T-cell (primary cell): ENCODE measurements around the gene ABL1. TPM values are rescaled to one million over a fixed set of nuclear protein-coding genes. Genes with fewer than 3 reads are reported as not detected.
A peak's percentile ranks its signal among the peaks of the same experiment; 100 is the strongest.

Source experiments
- ATAC-seq, 4 experiments: fragments of 200-7000 bp in 3 of 4; fragments of 150-1000 bp in 1 of 4; cut with Tn5 transposase; replicated peaks in 1 of 4; 1 replicate in 3 of 4; 2 replicates in 1 of 4; pipeline ENCODE4 v1.10.0; 2021; ENCODE audit warnings: moderate library complexity in 3 of 4, mild to moderate bottlenecking in 2 of 4, moderate number of reproducible peaks in 1 of 4
- CTCF ChIA-PET, 2 donors: fragments of 300-600 bp; sonication (Branson Sonifier 250); formaldehyde crosslinking; loops; one replicate each; lab custom pipeline; 2022; ENCODE audit warnings: antibody characterized with exemption in 2 of 2; lab: Charles Lee
- POLR2A ChIA-PET, 2 donors: fragments of 300-600 bp; sonication (Branson Sonifier 250); formaldehyde crosslinking; loops; one replicate each; lab custom pipeline; 2022; ENCODE audit warnings: antibody characterized with exemption in 2 of 2; lab: Charles Lee
- DNase-seq, 35 experiments: peaks; one replicate each; pipeline versions ENCODE4 v3.0.0 to v3.0.0-alpha.2; 2013 to 2023
- H3K27ac ChIP-seq: one replicate; pipeline ENCODE4 v1.5.1; 2013; ENCODE audit warnings: low read length
- H3K27me3 ChIP-seq, 2 experiments: replicated peaks in 1 of 2; 1 replicate in 1 of 2; 2 replicates in 1 of 2; pipeline versions ENCODE4 v1.6.1 to v1.7.0; 2013; ENCODE audit warnings: low read length in 1 of 2, mixed read lengths in 1 of 2; ENCODE audit not compliant: control insufficient read depth in 2 of 2, insufficient read depth in 2 of 2; ENCODE audit errors: extremely low read depth in 1 of 2
- H3K36me3 ChIP-seq, 2 donors: 1 replicate in 1 of 2; 2 replicates in 1 of 2; pipeline versions ENCODE4 v1.6.1 to v1.7.0; 2013; ENCODE audit warnings: low read length in 1 of 2; ENCODE audit not compliant: control insufficient read depth in 2 of 2, insufficient read depth in 1 of 2; ENCODE audit errors: extremely low read depth in 1 of 2
- H3K4me1 ChIP-seq, 2 experiments: 1 replicate in 1 of 2; 2 replicates in 1 of 2; pipeline versions ENCODE4 v1.6.1 to v1.7.0; 2013; ENCODE audit warnings: low read length in 2 of 2, mixed read lengths in 1 of 2; ENCODE audit not compliant: insufficient read depth in 2 of 2, control insufficient read depth in 1 of 2; ENCODE audit errors: extremely low read depth in 1 of 2
- H3K4me3 ChIP-seq, 2 donors: 1 replicate in 1 of 2; 2 replicates in 1 of 2; pipeline versions ENCODE4 v1.5.1 to v1.7.0; 2013; ENCODE audit warnings: mild to moderate bottlenecking in 2 of 2, low read length in 1 of 2, moderate library complexity in 1 of 2; ENCODE audit not compliant: control insufficient read depth in 1 of 2; ENCODE audit errors: extremely low read depth in 1 of 2
- H3K9me3 ChIP-seq: 2 replicates; pipeline ENCODE4 v1.7.0; 2013
- H3K27ac Mint-ChIP-seq, 2 donors: one replicate each; pipeline ENCODE4 v1.8.0; 2020 to 2021; ENCODE audit warnings: mild to moderate bottlenecking in 2 of 2, mixed read lengths in 2 of 2
- H3K27me3 Mint-ChIP-seq, 2 donors: one replicate each; pipeline ENCODE4 v1.8.0; 2021 to 2022; ENCODE audit warnings: mixed read lengths in 2 of 2
- H3K36me3 Mint-ChIP-seq: one replicate; pipeline ENCODE4 v1.8.0; 2021; ENCODE audit warnings: mixed read lengths
- H3K4me1 Mint-ChIP-seq, 3 donors: one replicate each; pipeline ENCODE4 v1.8.0; 2020 to 2022; ENCODE audit warnings: mixed read lengths in 3 of 3, mild to moderate bottlenecking in 1 of 3
- H3K4me3 Mint-ChIP-seq, 3 donors: one replicate each; pipeline ENCODE4 v1.8.0; 2020 to 2022; ENCODE audit warnings: mild to moderate bottlenecking in 3 of 3, mixed read lengths in 3 of 3, moderate library complexity in 3 of 3
- H3K9me3 Mint-ChIP-seq, 3 donors: one replicate each; pipeline ENCODE4 v1.8.0; 2020 to 2022; ENCODE audit warnings: mixed read lengths in 3 of 3
- WGBS: methylation state at CpG from one replicate; pipeline ENCODE4 v1.1.5; 2013; ENCODE audit warnings: missing lambda C conversion rate; ENCODE audit not compliant: insufficient coverage; 5-methylcytosine and 5-hydroxymethylcytosine counted together
- total RNA-seq, 35 experiments: library from RNA in 6 of 35; stranded (reverse) in 6 of 35; fragments of 120-200 nt in 1 of 35; gene quantifications; one replicate each; pipeline versions ENCODE4 v1.2.1 to v1.2.4 and lab custom pipeline; 2013 to 2026

Gene ABL1
- total RNA-seq, 5 donors from 2014 or later (not counting 1 experiment from before 2014, with no cell fraction given), result 33.3 to 40.0 (median 37.7) TPM

GRCh38 chr9:130935648-130936271 lies 100.7 kb downstream of the ABL1 start:
- no peak overlapping the region for H3K27ac ChIP-seq
- ChIA-PET POLR2A (no interaction called here), CTCF (no interaction called here)
- peaks cover 41 to 71% of the 10 kb centered on the region in 2 donors for H3K27me3 Mint-ChIP-seq
- peak overlapping the region in 1 of 2 donors; percentile 39 for H3K27ac Mint-ChIP-seq
- WGBS, result 70% methylated on average over 11 of the region's 13 CpGs
- DNase-seq, result no peak
- H3K9me3 Mint-ChIP-seq, result no peaks in the 10 kb centered on the region
- H3K9me3 ChIP-seq, result no peaks in the 10 kb centered on the region
- peaks cover 4 to 17% (median 7%) of the 10 kb centered on the region in 3 donors for H3K4me1 Mint-ChIP-seq
- H3K4me3 ChIP-seq, result no peak overlapping the region
- no peaks in the 10 kb centered on the region for H3K36me3 ChIP-seq
- H3K36me3 Mint-ChIP-seq, result no peaks in the 10 kb centered on the region
- peaks cover 10 to 81% of the 10 kb centered on the region in 2 experiments for H3K27me3 ChIP-seq
- no peak overlapping the region for H3K4me3 Mint-ChIP-seq
- peaks cover 0 to 7% of the 10 kb centered on the region in 2 experiments for H3K4me1 ChIP-seq
- ATAC-seq, result no peak

- H3K36me3 Mint-ChIP-seq, result no peaks in the 10 kb centered on the region
- H3K4me3 Mint-ChIP-seq, result peak overlapping the region in 1 of 3 donors; percentile 37
- H3K27ac Mint-ChIP-seq, result peak overlapping the region in 1 of 2 donors; percentile 39
- H3K4me1 Mint-ChIP-seq, result peaks cover 10 to 22% (median 14%) of the 10 kb centered on the region in 3 donors
- WGBS, result 46% methylated on average over 12 of the region's 12 CpGs
- no peak overlapping the region for H3K27ac ChIP-seq
- peaks cover 45 to 76% of the 10 kb centered on the region in 2 donors for H3K27me3 Mint-ChIP-seq
- H3K4me1 ChIP-seq, result peaks cover 0 to 13% of the 10 kb centered on the region in 2 experiments
- no peaks in the 10 kb centered on the region for H3K36me3 ChIP-seq
- no peaks in the 10 kb centered on the region for H3K9me3 ChIP-seq
- no peak overlapping the region for H3K4me3 ChIP-seq
- H3K9me3 Mint-ChIP-seq, result no peaks in the 10 kb centered on the region
- peaks cover 10 to 82% of the 10 kb centered on the region in 2 experiments for H3K27me3 ChIP-seq
- CTCF ChIA-PET, result no interaction called here
- ATAC-seq (no peak), DNase-seq (no peak)
- POLR2A ChIA-PET, result no interaction called here
Observed at GRCh38 chr9:130936285-130937117, 101.4 kb downstream of the ABL1 start.

Other genes starting within 250 kb of the ABL1 start
- under 1 TPM in 3 of 5 donors, not detected in 2; 0.13 to 0.19 (median 0.16) TPM for gene PRDM12, start 170.7 kb upstream of the ABL1 start, total RNA-seq
- gene EXOSC2, start 141.5 kb upstream of the ABL1 start, total RNA-seq, result 10 to 100 TPM; 49.1 to 59.1 (median 52.1) TPM
- not detected for gene QRFP, start 61.6 kb downstream of the ABL1 start, total RNA-seq
- gene FIBCD1, start 104.0 kb downstream of the ABL1 start, total RNA-seq, result not detected
- gene LAMC3, start 173.9 kb downstream of the ABL1 start, total RNA-seq, result 1 to 10 TPM in 3 of 5 donors, under 1 TPM in 2; 0.35 to 3.7 (median 1.8) TPM